Loucy (cell line): ENCODE measurements around the gene ITGB5.

Source experiments
- H2AFZ ChIP-seq: fragments of 200-600 bp; sonication (generic); 2 replicates; pipeline ENCODE4 v1.6.0; 2016; ENCODE audit warnings: antibody characterized with exemption, mild to moderate bottlenecking, low read length, moderate library complexity
- H3F3A ChIP-seq: fragments of 200-600 bp; 2 replicates; pipeline ENCODE4 v1.6.0; 2016; ENCODE audit warnings: antibody characterized with exemption, low read depth, mild to moderate bottlenecking
- H3K27me3 ChIP-seq: fragments of 200-600 bp; sonication (generic); 2 replicates; pipeline ENCODE4 v1.6.1; 2014; ENCODE audit warnings: low read length, mild to moderate bottlenecking; ENCODE audit not compliant: insufficient read depth, poor library complexity, severe bottlenecking
- H3K36me3 ChIP-seq: fragments of 200-600 bp; sonication (generic); 2 replicates; pipeline ENCODE4 v1.6.1; 2016; ENCODE audit warnings: low read length; ENCODE audit not compliant: insufficient read depth
- H3K4me1 ChIP-seq: fragments of 200-600 bp; sonication (generic); 2 replicates; pipeline ENCODE4 v1.5.1; 2014; ENCODE audit warnings: low read length, mild to moderate bottlenecking; ENCODE audit not compliant: insufficient read depth, poor library complexity, severe bottlenecking
- H3K4me2 ChIP-seq: fragments of 200-600 bp; sonication (generic); 2 replicates; pipeline ENCODE4 v1.6.0; 2014; ENCODE audit warnings: antibody characterized with exemption, low read length, low read depth, mild to moderate bottlenecking; ENCODE audit not compliant: poor library complexity, severe bottlenecking
- H3K4me3 ChIP-seq: fragments of 200-600 bp; sonication (generic); 2 replicates; pipeline ENCODE4 v1.5.1; 2014; ENCODE audit warnings: low read length, mild to moderate bottlenecking, mixed read lengths; ENCODE audit not compliant: poor library complexity, severe bottlenecking
- H3K79me2 ChIP-seq: fragments of 200-600 bp; sonication (generic); 2 replicates; pipeline ENCODE4 v1.6.1; 2014; ENCODE audit warnings: low read length; ENCODE audit not compliant: insufficient read depth
- H3K9ac ChIP-seq: fragments of 200-600 bp; sonication (generic); 2 replicates; pipeline ENCODE4 v1.6.0; 2014; ENCODE audit warnings: mild to moderate bottlenecking, low read depth, low read length, moderate library complexity; ENCODE audit not compliant: poor library complexity, severe bottlenecking
- H3K9me2 ChIP-seq: fragments of 200-600 bp; sonication (generic); replicated peaks from 2 replicates; pipeline ENCODE4 v1.6.1; 2016; ENCODE audit warnings: low read depth, low read length, mixed read lengths
- H3K9me3 ChIP-seq: fragments of 200-600 bp; sonication (generic); 2 replicates; pipeline ENCODE4 v1.6.1; 2014; ENCODE audit warnings: mild to moderate bottlenecking, antibody characterized with exemption, low read length, low read depth; ENCODE audit not compliant: insufficient read depth
- H4K20me1 ChIP-seq: fragments of 200-600 bp; sonication (generic); 2 replicates; pipeline ENCODE4 v1.6.0; 2014; ENCODE audit warnings: antibody characterized with exemption, low read length, mild to moderate bottlenecking; ENCODE audit not compliant: insufficient read depth, poor library complexity, severe bottlenecking
- CTCF ChIP-seq: fragments of 200-600 bp; sonication (generic); conservative IDR thresholded peaks from 2 replicates; pipeline ENCODE4 v1.5.1; 2014; ENCODE audit warnings: mild to moderate bottlenecking, antibody characterized with exemption, low read length
- EZH2phosphoT487 ChIP-seq: fragments of 200-600 bp; IDR thresholded peaks from 2 replicates; pipeline ENCODE4 v1.6.1; 2018; ENCODE audit warnings: antibody characterized with exemption, mild to moderate bottlenecking, moderate library complexity, borderline replicate concordance

ITGB5 gene

GRCh38 chr3:124824286-124824915, 62.8 kb downstream of the ITGB5 start:
- no peaks in the 10 kb centered on the region for H4K20me1 ChIP-seq
- no peaks in the 10 kb centered on the region for H3K9me3 ChIP-seq
- no peaks in the 10 kb centered on the region for H3K4me1 ChIP-seq
- no peak overlapping the region for H2AFZ ChIP-seq
- H3F3A ChIP-seq = no peaks in the 10 kb centered on the region
- H3K4me3 ChIP-seq = no peak overlapping the region
- no peaks in the 10 kb centered on the region for H3K36me3 ChIP-seq
- peaks cover 5% of the 10 kb centered on the region for H3K27me3 ChIP-seq
- no peak overlapping the region for H3K9ac ChIP-seq
- H3K79me2 ChIP-seq = no peaks in the 10 kb centered on the region
- TF ChIP-seq EZH2phosphoT487 = no peak
- no peak for TF ChIP-seq CTCF
- no peak overlapping the region for H3K4me2 ChIP-seq
- no peaks in the 10 kb centered on the region for H3K9me2 ChIP-seq

GRCh38 chr3:124823648-124824047, 63.5 kb downstream of the ITGB5 start:
- Histone ChIP-seq H3K4me1 (no peaks in the 10 kb centered on the region), H3K79me2 (no peaks in the 10 kb centered on the region), H3K4me2 (no peak overlapping the region)

GRCh38 chr3:124823206-124823605, 64.0 kb downstream of the ITGB5 start:
- TF ChIP-seq EZH2phosphoT487 = no peak
- no peak for TF ChIP-seq CTCF
- Histone ChIP-seq H4K20me1 (no peaks in the 10 kb centered on the region), H3F3A (no peaks in the 10 kb centered on the region), H3K36me3 (no peaks in the 10 kb centered on the region), H2AFZ (no peak overlapping the region), H3K4me2 (no peak overlapping the region), H3K4me3 (no peak overlapping the region), H3K4me1 (no peaks in the 10 kb centered on the region), H3K9me3 (no peaks in the 10 kb centered on the region), H3K27me3 (peaks cover 5% of the 10 kb centered on the region), H3K9ac (no peak overlapping the region), H3K9me2 (no peaks in the 10 kb centered on the region), H3K79me2 (no peaks in the 10 kb centered on the region)

More at GRCh38 chr3:124823648-124824047, 63.5 kb downstream of the ITGB5 start:
- Histone ChIP-seq H3F3A (no peaks in the 10 kb centered on the region), H3K4me3 (no peak overlapping the region), H3K36me3 (no peaks in the 10 kb centered on the region), H3K9ac (no peak overlapping the region), H2AFZ (no peak overlapping the region), H4K20me1 (no peaks in the 10 kb centered on the region), H3K27me3 (peaks cover 5% of the 10 kb centered on the region), H3K9me2 (no peaks in the 10 kb centered on the region), H3K9me3 (no peaks in the 10 kb centered on the region)
- TF ChIP-seq EZH2phosphoT487 = no peak
- TF ChIP-seq CTCF = no peak
